SKM-1 treated with dmso at 0.1 percent for 144 hours (cell line): ENCODE measurements around the gene CHMP6.

Experiments used
- DNase-seq: peaks from one replicate; lab custom pipeline; 2025; ENCODE audit not compliant: unreplicated experiment; lab: John Stamatoyannopoulos, UW

Gene CHMP6

GRCh38 chr17:80970762-80971703 is 20.6 kb upstream of the CHMP6 start:
- DNase-seq, result no peak

- DNase-seq, result no peak
Observed at GRCh38 chr17:80971704-80972304, 19.8 kb upstream of the CHMP6 start.

GRCh38 chr17:80976701-80977100 is 14.9 kb upstream of the CHMP6 start:
- no peak for DNase-seq

- DNase-seq, result no peak
Observed at GRCh38 chr17:80977172-80977571, 14.5 kb upstream of the CHMP6 start.

- no peak for DNase-seq
Observed at GRCh38 chr17:80978499-80979497, 12.8 kb upstream of the CHMP6 start.

GRCh38 chr17:80979547-80980378 is 11.9 kb upstream of the CHMP6 start:
- no peak for DNase-seq

GRCh38 chr17:80980397-80981061 is 11.1 kb upstream of the CHMP6 start:
- no peak for DNase-seq

- DNase-seq, result no peak
Observed at GRCh38 chr17:80981062-80981902, 10.4 kb upstream of the CHMP6 start.

GRCh38 chr17:80981929-80982425 is 9.7 kb upstream of the CHMP6 start:
- DNase-seq, result no peak

- DNase-seq, result no peak
Observed at GRCh38 chr17:80982426-80982974, 9.1 kb upstream of the CHMP6 start.

- DNase-seq, result no peak
Observed at GRCh38 chr17:80983545-80983944, 8.1 kb upstream of the CHMP6 start.

- no peak for DNase-seq
Observed at GRCh38 chr17:80984749-80985148, 6.9 kb upstream of the CHMP6 start.

GRCh38 chr17:80986046-80986445 is 5.6 kb upstream of the CHMP6 start:
- DNase-seq, result no peak

GRCh38 chr17:80986816-80987475 is 4.7 kb upstream of the CHMP6 start:
- peak; percentile 49 for DNase-seq

- no peak for DNase-seq
Observed at GRCh38 chr17:80987941-80988461, 3.6 kb upstream of the CHMP6 start.

GRCh38 chr17:80989586-80989913 is 2.1 kb upstream of the CHMP6 start:
- DNase-seq, result no peak

- DNase-seq, result no peak
Observed at GRCh38 chr17:80990921-80991644, 558 bp upstream of the CHMP6 start.
